ENCODE measurements around the gene SDK1.
A peak's percentile ranks its signal among the peaks of the same experiment; 100 is the strongest.

The SDK1 gene

GRCh38 chr7:4147926-4148620, 847.0 kb downstream of the SDK1 start:
- no peak for DNase-seq

- DNase-seq = no peak
Measured at GRCh38 chr7:4149236-4149635, 848.2 kb downstream of the SDK1 start.

- no peak for DNase-seq
Measured at GRCh38 chr7:4149645-4150044, 848.6 kb downstream of the SDK1 start.

GRCh38 chr7:4150731-4151130, 849.7 kb downstream of the SDK1 start:
- no peak for DNase-seq

- DNase-seq = no peak
Measured at GRCh38 chr7:4151524-4151923, 850.5 kb downstream of the SDK1 start.

GRCh38 chr7:4151926-4152549, 851.0 kb downstream of the SDK1 start:
- DNase-seq = no peak

- no peak for DNase-seq
Measured at GRCh38 chr7:4154882-4155535, 854.0 kb downstream of the SDK1 start.

- DNase-seq = no peak
Measured at GRCh38 chr7:4156190-4156589, 855.1 kb downstream of the SDK1 start.

- DNase-seq = no peak
Measured at GRCh38 chr7:4157651-4158050, 856.6 kb downstream of the SDK1 start.

GRCh38 chr7:4158441-4159153, 857.5 kb downstream of the SDK1 start:
- DNase-seq = no peak

GRCh38 chr7:4159154-4159501, 858.1 kb downstream of the SDK1 start:
- no peak for DNase-seq

GRCh38 chr7:4159761-4160554, 858.9 kb downstream of the SDK1 start:
- no peak for DNase-seq

GRCh38 chr7:4162884-4163564, 862.0 kb downstream of the SDK1 start:
- DNase-seq = peak; percentile 21

GRCh38 chr7:4163565-4164203, 862.6 kb downstream of the SDK1 start:
- DNase-seq = no peak

GRCh38 chr7:4164556-4164955, 863.5 kb downstream of the SDK1 start:
- DNase-seq = no peak

- no peak for DNase-seq
Measured at GRCh38 chr7:4166340-4166739, 865.3 kb downstream of the SDK1 start.

GRCh38 chr7:4166807-4167206, 865.8 kb downstream of the SDK1 start:
- DNase-seq = no peak

GRCh38 chr7:4167385-4167910, 866.4 kb downstream of the SDK1 start:
- DNase-seq = no peak

- DNase-seq = no peak
Measured at GRCh38 chr7:4168041-4168440, 867.0 kb downstream of the SDK1 start.

GRCh38 chr7:4168541-4168940, 867.5 kb downstream of the SDK1 start:
- no peak for DNase-seq

GRCh38 chr7:4169455-4169854, 868.4 kb downstream of the SDK1 start:
- DNase-seq = no peak
